ENCODE measurements around the gene LZTFL1.

Gene LZTFL1

DNA sequence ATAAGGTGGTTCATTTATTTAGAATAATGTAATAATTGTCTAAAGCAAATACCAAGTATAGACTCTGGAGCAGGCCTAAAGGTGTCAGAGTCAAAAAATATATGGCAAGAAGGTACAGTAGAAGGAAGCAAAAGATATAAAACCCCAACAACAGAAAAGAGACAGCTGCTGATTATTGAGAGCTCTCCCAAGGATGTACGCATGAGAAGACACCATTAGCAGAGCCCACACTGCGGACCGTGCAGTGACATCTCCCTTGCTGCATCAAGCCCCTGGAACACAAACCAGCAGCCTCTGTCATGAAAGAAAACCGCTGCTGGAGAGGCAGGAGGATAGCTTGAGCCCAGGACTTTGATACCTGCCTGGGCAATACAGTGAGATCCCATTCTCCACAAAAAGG is 27.6 kb downstream of the LZTFL1 start:
- no peak for TF ChIP-seq CTCF (IDR thresholded peaks at IDR 0.05; ENCODE audit: low read depth, low read length)
- DNase-seq (ENCODE audit: extremely low read depth, low read depth), result no peak

- TF ChIP-seq CTCF (IDR thresholded peaks at IDR 0.05; ENCODE audit: low read depth, low read length), result no peak
Observed at GRCh38 chr3:45807681-45808540, 34.0 kb downstream of the LZTFL1 start.

GRCh38 chr3:45807133-45807532 is 34.8 kb downstream of the LZTFL1 start:
- DNase-seq (ENCODE audit: extremely low read depth, low read depth), result no peak
- TF ChIP-seq CTCF (IDR thresholded peaks at IDR 0.05; ENCODE audit: low read depth, low read length), result no peak

More at GRCh38 chr3:45807681-45808540, 34.0 kb downstream of the LZTFL1 start:
- no peak for DNase-seq (ENCODE audit: extremely low read depth, low read depth)

GRCh38 chr3:45806072-45806471 is 35.8 kb downstream of the LZTFL1 start:
- no peak for TF ChIP-seq CTCF (IDR thresholded peaks at IDR 0.05; ENCODE audit: low read depth, low read length)
- DNase-seq (ENCODE audit: extremely low read depth, low read depth), result no peak

- no peak for TF ChIP-seq CTCF (IDR thresholded peaks at IDR 0.05; ENCODE audit: low read depth, low read length)
Observed at GRCh38 chr3:45803252-45803935, 38.5 kb downstream of the LZTFL1 start.

DNA sequence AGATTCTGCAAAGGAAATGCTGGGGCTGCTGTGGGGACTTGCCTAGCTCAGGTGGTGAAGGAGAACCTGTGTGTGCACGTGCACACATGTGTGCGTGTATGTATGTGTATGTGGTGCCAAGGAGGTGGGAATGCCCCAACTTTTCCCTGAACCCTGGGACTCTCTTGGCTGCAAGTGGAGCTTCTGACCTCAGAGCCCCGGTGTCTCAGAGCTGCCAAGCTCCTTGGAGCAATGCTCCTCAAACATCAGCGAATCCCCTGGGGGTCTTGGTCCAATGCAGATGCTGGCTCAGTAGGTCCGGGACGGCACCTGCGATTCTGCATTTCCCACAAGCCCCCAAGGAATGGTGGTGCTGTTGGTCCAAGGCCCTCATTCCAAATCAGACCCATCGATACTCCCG is 39.8 kb downstream of the LZTFL1 start:
- DNase-seq (ENCODE audit: extremely low read depth, low read depth), result no peak
- TF ChIP-seq CTCF (IDR thresholded peaks at IDR 0.05; ENCODE audit: low read depth, low read length), result no peak

More at GRCh38 chr3:45803252-45803935, 38.5 kb downstream of the LZTFL1 start:
- DNase-seq (ENCODE audit: extremely low read depth, low read depth), result no peak

DNA sequence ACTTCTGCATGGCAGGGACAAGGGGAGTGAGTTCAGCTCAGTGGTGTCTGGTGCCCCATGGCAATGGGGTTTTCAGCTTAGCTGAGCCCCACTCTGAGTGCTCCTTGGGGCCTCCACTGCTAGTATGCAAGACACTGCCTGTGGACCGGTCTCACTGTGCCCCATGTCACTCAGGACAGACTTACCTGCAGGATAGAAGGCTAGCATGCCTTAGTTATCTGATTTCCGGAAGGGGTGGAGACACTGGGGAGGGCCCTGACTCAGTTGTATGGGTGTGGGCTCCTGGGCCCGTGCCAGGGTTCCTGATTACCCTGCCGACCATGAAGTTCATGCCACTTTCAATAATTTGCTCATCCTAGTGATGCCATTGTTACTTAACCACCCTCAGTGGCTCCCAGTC is 41.3 kb downstream of the LZTFL1 start:
- no peak for TF ChIP-seq CTCF (IDR thresholded peaks at IDR 0.05; ENCODE audit: low read depth, low read length)
- no peak for DNase-seq (ENCODE audit: extremely low read depth, low read depth)
